Measurements from ENCODE around the gene MLN.

MLN gene

DNA sequence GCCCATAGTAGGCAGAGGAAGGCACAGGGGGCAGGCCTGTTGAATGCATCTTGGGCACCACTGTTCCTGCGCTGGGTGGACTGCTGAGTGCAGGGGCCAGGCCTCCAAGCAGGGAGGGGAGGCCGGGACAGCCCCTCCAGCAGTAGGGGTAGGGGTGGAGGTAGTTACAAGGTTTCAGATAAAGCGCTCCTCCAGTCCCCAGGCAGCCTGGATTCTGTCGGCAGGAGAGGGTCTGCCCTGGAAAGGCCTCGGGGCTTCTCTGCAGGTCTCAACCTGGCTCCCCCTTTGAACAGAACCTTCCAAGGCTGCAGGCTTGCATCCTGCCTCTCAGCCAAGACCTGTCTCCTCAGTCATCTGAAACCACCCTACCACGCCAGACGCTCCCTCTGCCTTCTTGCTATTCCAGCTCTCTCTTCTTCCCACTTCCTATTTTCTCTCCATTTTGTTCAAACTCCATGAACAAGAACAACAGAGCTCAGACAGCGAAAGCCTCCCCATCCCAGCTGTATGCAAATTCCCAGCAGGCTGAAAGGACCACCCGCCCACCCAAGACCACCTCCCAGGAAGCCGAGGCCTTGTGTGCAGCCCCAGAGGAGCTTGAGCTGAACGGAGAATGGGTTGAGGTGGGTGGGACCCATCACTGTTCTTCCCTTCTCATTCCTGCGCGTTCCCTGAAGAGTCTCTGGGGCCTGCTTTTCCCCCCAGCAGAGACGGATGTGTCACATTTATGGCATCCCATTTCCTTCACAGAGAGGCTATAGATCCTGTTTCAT is 1.4 kb downstream of the MLN start:
- no peaks in the 10 kb centered on the region for H3K9me3 ChIP-seq (ENCODE audit: severe bottlenecking)
- ATAC-seq (ENCODE audit: low read depth) (no peak), DNase-seq (ENCODE audit: low spot score) (no peak)
- no peaks in the 10 kb centered on the region for H3K36me3 ChIP-seq (ENCODE audit: low read depth)
- TF ChIP-seq, protein P1, sequence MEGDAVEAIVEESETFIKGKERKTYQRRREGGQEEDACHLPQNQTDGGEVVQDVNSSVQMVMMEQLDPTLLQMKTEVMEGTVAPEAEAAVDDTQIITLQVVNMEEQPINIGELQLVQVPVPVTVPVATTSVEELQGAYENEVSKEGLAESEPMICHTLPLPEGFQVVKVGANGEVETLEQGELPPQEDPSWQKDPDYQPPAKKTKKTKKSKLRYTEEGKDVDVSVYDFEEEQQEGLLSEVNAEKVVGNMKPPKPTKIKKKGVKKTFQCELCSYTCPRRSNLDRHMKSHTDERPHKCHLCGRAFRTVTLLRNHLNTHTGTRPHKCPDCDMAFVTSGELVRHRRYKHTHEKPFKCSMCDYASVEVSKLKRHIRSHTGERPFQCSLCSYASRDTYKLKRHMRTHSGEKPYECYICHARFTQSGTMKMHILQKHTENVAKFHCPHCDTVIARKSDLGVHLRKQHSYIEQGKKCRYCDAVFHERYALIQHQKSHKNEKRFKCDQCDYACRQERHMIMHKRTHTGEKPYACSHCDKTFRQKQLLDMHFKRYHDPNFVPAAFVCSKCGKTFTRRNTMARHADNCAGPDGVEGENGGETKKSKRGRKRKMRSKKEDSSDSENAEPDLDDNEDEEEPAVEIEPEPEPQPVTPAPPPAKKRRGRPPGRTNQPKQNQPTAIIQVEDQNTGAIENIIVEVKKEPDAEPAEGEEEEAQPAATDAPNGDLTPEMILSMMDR (IDR thresholded peaks at IDR 0.05; ENCODE audit: poor library complexity, severe bottlenecking), result no peak
- H3K4me3 ChIP-seq (ENCODE audit: severe bottlenecking), result no peak overlapping the region
- no peaks in the 10 kb centered on the region for H3K27me3 ChIP-seq (ENCODE audit: insufficient read depth, poor library complexity, severe bottlenecking)
- no peaks in the 10 kb centered on the region for H3K4me1 ChIP-seq (ENCODE audit: insufficient read depth, poor library complexity, severe bottlenecking)
- no peak overlapping the region for H3K27ac ChIP-seq (ENCODE audit: poor library complexity, severe bottlenecking)

GRCh38 chr6:33801611-33802010 is 2.2 kb downstream of the MLN start:
- Histone ChIP-seq H3K4me1 (ENCODE audit: insufficient read depth, poor library complexity, severe bottlenecking) (no peaks in the 10 kb centered on the region), H3K27ac (ENCODE audit: poor library complexity, severe bottlenecking) (no peak overlapping the region), H3K4me3 (ENCODE audit: severe bottlenecking) (no peak overlapping the region), H3K36me3 (ENCODE audit: low read depth) (no peaks in the 10 kb centered on the region), H3K27me3 (ENCODE audit: insufficient read depth, poor library complexity, severe bottlenecking) (no peaks in the 10 kb centered on the region), H3K9me3 (ENCODE audit: severe bottlenecking) (no peaks in the 10 kb centered on the region)
- no peak for ATAC-seq (ENCODE audit: low read depth)
- TF ChIP-seq, protein P1 (IDR thresholded peaks at IDR 0.05; ENCODE audit: poor library complexity, severe bottlenecking), result no peak
- DNase-seq (ENCODE audit: low spot score), result no peak

DNA sequence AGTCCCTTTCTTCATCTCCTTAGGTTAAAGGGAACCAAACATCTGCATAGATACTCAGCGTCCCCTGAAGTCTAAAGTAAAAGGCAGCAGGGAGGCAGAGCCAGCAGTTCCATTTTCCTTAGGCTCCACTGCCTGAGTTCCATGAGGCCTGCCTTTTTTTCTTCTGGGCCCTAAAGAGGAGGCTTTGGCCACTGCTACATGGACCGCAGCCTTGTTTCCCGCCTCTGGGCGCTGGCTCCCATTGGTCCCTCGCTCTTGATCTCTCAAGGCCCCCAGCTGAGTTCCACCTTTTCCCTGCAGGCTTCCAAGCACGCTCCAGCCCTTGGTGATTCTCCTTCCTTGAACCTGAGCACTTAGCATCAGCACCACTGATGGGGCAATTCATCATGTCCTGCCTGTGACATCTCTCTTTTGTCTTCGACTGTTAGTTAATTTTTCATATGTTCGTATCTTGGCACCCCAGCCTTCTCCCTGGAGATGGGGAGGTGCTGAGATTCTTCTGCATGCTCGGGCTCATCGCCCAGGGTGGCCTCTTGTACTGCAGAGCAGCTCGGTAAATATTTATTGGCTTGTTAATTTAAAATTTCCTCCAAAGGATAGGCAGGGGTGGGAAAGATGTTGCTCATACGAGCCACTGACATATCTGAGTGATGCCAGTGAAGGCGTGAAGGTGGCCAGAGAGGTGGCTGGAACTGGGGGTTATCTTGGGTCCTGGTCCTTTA is 3.4 kb downstream of the MLN start:
- Histone ChIP-seq H3K4me3 (ENCODE audit: severe bottlenecking) (no peak overlapping the region), H3K9me3 (ENCODE audit: severe bottlenecking) (no peaks in the 10 kb centered on the region), H3K27me3 (ENCODE audit: insufficient read depth, poor library complexity, severe bottlenecking) (no peaks in the 10 kb centered on the region), H3K27ac (ENCODE audit: poor library complexity, severe bottlenecking) (no peak overlapping the region), H3K4me1 (ENCODE audit: insufficient read depth, poor library complexity, severe bottlenecking) (no peaks in the 10 kb centered on the region), H3K36me3 (ENCODE audit: low read depth) (no peaks in the 10 kb centered on the region)
- no peak for DNase-seq (ENCODE audit: low spot score)
- TF ChIP-seq, protein P1 (IDR thresholded peaks at IDR 0.05; ENCODE audit: poor library complexity, severe bottlenecking), result no peak
- no peak for ATAC-seq (ENCODE audit: low read depth)

- Histone ChIP-seq H3K9me3 (ENCODE audit: severe bottlenecking) (no peaks in the 10 kb centered on the region), H3K4me3 (ENCODE audit: severe bottlenecking) (no peak overlapping the region), H3K27ac (ENCODE audit: poor library complexity, severe bottlenecking) (no peak overlapping the region), H3K36me3 (ENCODE audit: low read depth) (no peaks in the 10 kb centered on the region), H3K27me3 (ENCODE audit: insufficient read depth, poor library complexity, severe bottlenecking) (no peaks in the 10 kb centered on the region), H3K4me1 (ENCODE audit: insufficient read depth, poor library complexity, severe bottlenecking) (no peaks in the 10 kb centered on the region)
- DNase-seq (ENCODE audit: low spot score) (no peak), ATAC-seq (ENCODE audit: low read depth) (no peak)
- TF ChIP-seq, protein P1 (IDR thresholded peaks at IDR 0.05; ENCODE audit: poor library complexity, severe bottlenecking), result no peak
These were observed 4.2 kb downstream of the MLN start for GRCh38 chr6:33799454-33800113.

Measured in RWPE2 (cell line).